Tibial nerve (tissue), 4 donors: ENCODE measurements around the gene GLTP.

Source experiments
- CTCF ChIP-seq, 5 experiments: fragments of 200-600 bp in 3 of 5; fragments of 450-650 bp in 2 of 5; sonication (generic) in 3 of 5; IDR thresholded peaks; one replicate each; pipeline ENCODE4 v1.5.1; 2016 to 2019; ENCODE audit warnings: antibody characterized with exemption in 5 of 5, mild to moderate bottlenecking in 3 of 5, moderate library complexity in 2 of 5
- EP300 ChIP-seq, 2 donors: sonication (generic); formaldehyde crosslinking; IDR thresholded peaks; one replicate each; pipeline ENCODE4 v1.6.1; 2017; ENCODE audit warnings: antibody characterized with exemption in 2 of 2, mild to moderate bottlenecking in 1 of 2
- POLR2A ChIP-seq, 2 donors: fragments of 450-650 bp; IDR thresholded peaks; one replicate each; pipeline ENCODE4 v1.6.1; 2017; ENCODE audit warnings: antibody characterized with exemption in 2 of 2, mild to moderate bottlenecking in 2 of 2, moderate library complexity in 2 of 2

GRCh38 chr12:109915171-109916040 lies 35.1 kb upstream of the GLTP start:
- TF ChIP-seq CTCF (IDR thresholded peaks at IDR 0.05) (no peak), EP300 (IDR thresholded peaks at IDR 0.05) (no peak), POLR2A (IDR thresholded peaks at IDR 0.05) (no peak)
